Osteocyte (in vitro differentiated cells): ENCODE data around the gene SLC31A1. TPM values are rescaled to one million over a fixed set of nuclear protein-coding genes. Genes with fewer than 3 reads are reported as not detected.

Experiments
- DNase-seq: peaks from one replicate; pipeline ENCODE4 v3.0.0; 2021; ENCODE audit warnings: mixed read lengths; ENCODE audit not compliant: unreplicated experiment; ENCODE audit errors: extremely low spot score
- H3K27ac Mint-ChIP-seq: one replicate; pipeline ENCODE4 v1.8.0; 2021; ENCODE audit warnings: mild to moderate bottlenecking, mixed read lengths; ENCODE audit not compliant: unreplicated experiment
- H3K27me3 Mint-ChIP-seq: one replicate; pipeline ENCODE4 v1.8.0; 2021; ENCODE audit warnings: mixed read lengths; ENCODE audit not compliant: unreplicated experiment
- H3K36me3 Mint-ChIP-seq: one replicate; pipeline ENCODE4 v1.8.0; 2021; ENCODE audit warnings: mixed read lengths; ENCODE audit not compliant: unreplicated experiment
- H3K4me1 Mint-ChIP-seq: one replicate; pipeline ENCODE4 v1.8.0; 2021; ENCODE audit warnings: mixed read lengths; ENCODE audit not compliant: unreplicated experiment
- H3K4me3 Mint-ChIP-seq: one replicate; pipeline ENCODE4 v1.8.0; 2021; ENCODE audit warnings: mild to moderate bottlenecking, moderate library complexity, mixed read lengths; ENCODE audit not compliant: unreplicated experiment
- H3K9me3 Mint-ChIP-seq: one replicate; pipeline ENCODE4 v1.8.0; 2021; ENCODE audit warnings: mixed read lengths; ENCODE audit not compliant: unreplicated experiment
- total RNA-seq: library from RNA; stranded (reverse); gene quantifications from 2 replicates; pipeline ENCODE4 v1.2.1, GENCODE V29; 2021
- TF ChIP-seq, protein P1 (sequence below): fragments of 200-600 bp; sonication (generic); IDR thresholded peaks from 2 replicates; pipeline ENCODE4 v1.5.0; 2021; ENCODE audit warnings: antibody characterized with exemption, mild to moderate bottlenecking, moderate library complexity

The SLC31A1 gene
- total RNA-seq, 1 donor from 2014 or later = 22.4 TPM

DNA sequence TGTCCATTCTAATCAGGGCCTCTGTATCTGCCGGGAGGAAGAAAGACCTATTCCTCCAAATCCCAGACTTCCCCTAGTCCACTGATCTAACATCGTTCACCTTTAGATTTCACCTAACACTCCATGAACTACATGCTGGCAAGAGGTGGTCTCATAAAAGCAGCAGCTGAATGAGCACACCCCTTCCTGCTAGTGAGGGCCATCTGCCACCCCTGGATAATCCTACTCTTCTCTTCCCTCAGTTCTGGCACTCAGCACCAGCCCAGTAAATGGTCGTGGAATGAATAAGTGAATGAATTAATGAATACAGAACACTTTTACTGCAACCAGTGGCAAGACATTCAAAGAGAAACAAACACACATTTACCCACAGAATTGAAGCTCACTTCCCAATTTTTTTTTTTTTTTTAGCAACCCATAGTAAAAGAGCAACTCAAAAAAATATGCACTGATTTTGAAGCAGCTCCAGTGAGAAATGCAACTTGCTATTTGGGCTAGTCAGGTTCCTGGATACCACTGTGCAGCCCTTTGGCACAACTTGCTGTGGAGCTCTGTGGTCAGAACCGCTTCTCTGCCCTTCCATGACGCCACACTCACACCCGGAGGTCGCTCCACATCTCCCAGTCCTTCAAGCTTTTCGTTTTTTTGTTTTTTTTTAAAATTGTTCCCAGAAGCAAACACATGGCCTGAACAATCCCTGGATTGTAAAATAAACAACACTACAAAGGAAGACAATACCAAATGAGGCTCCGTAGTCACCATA, 75.6 kb downstream of the SLC31A1 start:
- H3K36me3 Mint-ChIP-seq = peaks cover 11% of the 10 kb centered on the region

DNA sequence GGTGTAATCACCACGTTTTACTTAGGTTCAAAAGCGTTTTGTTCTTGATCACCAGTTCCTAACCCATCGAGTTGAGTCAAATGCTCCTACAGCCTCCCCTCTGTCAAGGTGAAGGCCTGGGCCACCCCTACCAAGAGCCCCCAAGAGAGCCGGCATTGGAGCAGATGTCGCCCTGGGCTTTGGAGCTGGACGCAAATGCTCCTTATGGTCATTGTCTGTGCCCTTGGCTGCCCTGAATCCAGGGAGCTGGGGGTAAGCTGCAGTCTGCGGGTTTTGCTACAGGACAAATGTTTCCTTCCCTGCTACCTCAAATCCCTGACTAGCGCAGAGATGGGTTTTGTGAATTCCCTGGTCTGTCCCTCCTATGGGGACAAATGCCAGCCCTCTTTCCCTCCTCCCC, 77.0 kb downstream of the SLC31A1 start:
- Mint-ChIP-seq H3K4me1 (no peaks in the 10 kb centered on the region), H3K27ac (no peak overlapping the region), H3K27me3 (peaks cover 32% of the 10 kb centered on the region), H3K9me3 (no peaks in the 10 kb centered on the region), H3K4me3 (no peak overlapping the region), H3K36me3 (peaks cover 2% of the 10 kb centered on the region)
- TF ChIP-seq, protein P1, sequence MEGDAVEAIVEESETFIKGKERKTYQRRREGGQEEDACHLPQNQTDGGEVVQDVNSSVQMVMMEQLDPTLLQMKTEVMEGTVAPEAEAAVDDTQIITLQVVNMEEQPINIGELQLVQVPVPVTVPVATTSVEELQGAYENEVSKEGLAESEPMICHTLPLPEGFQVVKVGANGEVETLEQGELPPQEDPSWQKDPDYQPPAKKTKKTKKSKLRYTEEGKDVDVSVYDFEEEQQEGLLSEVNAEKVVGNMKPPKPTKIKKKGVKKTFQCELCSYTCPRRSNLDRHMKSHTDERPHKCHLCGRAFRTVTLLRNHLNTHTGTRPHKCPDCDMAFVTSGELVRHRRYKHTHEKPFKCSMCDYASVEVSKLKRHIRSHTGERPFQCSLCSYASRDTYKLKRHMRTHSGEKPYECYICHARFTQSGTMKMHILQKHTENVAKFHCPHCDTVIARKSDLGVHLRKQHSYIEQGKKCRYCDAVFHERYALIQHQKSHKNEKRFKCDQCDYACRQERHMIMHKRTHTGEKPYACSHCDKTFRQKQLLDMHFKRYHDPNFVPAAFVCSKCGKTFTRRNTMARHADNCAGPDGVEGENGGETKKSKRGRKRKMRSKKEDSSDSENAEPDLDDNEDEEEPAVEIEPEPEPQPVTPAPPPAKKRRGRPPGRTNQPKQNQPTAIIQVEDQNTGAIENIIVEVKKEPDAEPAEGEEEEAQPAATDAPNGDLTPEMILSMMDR = no peak
- DNase-seq = no peak

More for the DNA sequence above, 75.6 kb downstream of the SLC31A1 start:
- Mint-ChIP-seq H3K4me1 (no peaks in the 10 kb centered on the region), H3K9me3 (no peaks in the 10 kb centered on the region), H3K27me3 (peaks cover 21% of the 10 kb centered on the region), H3K4me3 (no peak overlapping the region), H3K27ac (no peak overlapping the region)
- DNase-seq = no peak
- TF ChIP-seq, protein P1 = no peak

DNA sequence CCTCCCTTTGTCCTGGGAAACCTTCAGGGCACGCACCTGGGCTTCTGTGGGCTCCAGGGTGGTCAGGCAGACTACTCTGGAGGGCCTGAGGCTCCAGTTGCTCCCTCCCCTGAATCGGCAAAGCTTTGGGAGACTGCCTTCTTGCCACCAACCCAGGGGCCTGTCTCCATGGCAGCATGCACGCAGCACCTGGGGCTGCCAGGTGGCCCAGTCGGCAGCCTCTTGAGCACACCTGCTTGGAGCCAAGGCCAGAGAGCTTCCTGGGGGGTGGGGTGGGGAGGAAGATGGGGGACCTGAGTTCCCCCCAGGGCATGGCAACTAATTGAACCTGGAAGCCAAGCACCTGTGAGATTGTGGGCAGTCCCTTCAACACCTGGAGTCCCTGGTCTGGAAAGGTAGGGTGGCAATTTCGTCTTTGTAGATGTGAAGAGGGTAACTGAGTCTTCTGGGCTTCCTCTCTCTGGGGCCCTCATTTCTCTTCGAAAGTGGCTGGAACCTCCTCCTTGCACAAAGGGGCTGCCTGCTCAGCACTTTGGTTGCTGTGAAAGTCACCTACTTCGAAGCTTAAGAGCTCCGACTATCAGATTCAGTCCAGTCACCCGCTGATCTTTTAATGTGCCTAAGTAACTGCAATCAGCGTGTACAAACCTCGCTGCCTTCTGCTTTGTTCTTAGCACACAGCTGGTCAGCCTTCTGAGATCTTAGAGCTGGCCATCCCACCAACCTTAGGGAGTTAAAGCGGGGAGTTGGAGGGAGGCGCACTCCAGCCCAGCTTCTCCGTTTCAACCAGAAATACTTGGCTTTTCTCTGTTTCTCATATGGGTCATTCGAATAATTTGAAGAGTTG, 77.8 kb downstream of the SLC31A1 start:
- TF ChIP-seq, protein P1 = no peak
- Mint-ChIP-seq H3K4me1 (no peaks in the 10 kb centered on the region), H3K27ac (no peak overlapping the region), H3K4me3 (no peak overlapping the region), H3K9me3 (no peaks in the 10 kb centered on the region), H3K27me3 (peaks cover 33% of the 10 kb centered on the region), H3K36me3 (no peaks in the 10 kb centered on the region)
- no peak for DNase-seq

DNA sequence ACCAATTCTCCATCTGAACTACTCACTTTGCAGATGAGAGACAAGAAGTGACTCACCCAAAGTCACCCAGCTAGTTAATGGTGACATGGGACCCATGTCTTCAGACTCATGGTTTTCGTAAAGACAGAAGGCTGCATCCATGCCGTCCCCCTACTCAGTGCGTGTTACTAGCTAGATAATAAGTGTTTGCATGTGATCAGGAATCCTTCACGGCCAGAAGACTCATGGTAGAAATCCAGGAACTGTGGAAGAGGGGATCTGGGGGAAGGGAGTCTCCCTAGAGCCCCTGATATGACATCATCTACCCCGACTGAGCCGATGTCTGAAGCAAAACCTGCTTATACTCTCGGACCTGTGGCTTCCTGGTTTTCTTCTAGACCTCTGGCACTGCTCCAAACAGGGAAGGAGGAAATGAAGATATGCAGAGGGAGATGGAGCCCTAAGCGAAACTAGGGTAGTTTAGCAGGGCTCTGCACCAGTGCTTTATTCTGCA, 78.5 kb downstream of the SLC31A1 start:
- H3K27ac Mint-ChIP-seq = no peak overlapping the region
- no peaks in the 10 kb centered on the region for H3K36me3 Mint-ChIP-seq
- H3K4me1 Mint-ChIP-seq = no peaks in the 10 kb centered on the region
- peaks cover 36% of the 10 kb centered on the region for H3K27me3 Mint-ChIP-seq
- TF ChIP-seq, protein P1 = no peak
- no peak overlapping the region for H3K4me3 Mint-ChIP-seq
- DNase-seq = no peak
- H3K9me3 Mint-ChIP-seq = no peaks in the 10 kb centered on the region

DNA sequence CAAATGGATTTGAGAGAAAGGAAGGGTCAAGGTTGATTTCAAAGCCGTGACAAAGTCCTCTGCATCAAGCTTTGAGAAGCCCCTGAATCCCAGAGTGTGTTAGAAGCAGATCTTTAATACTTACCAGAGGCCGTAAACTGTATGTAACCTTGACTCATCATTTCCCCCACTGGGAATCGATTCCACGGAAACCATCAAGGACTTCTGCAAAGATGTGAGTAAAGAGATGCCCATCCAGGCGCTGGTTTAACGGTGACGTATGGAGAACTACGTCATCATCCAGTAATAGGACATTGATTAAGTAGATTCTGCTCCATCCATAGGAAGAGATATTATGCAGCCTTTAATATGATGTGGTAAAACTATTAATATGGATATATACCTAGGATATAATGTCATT, 80.2 kb downstream of the SLC31A1 start:
- Mint-ChIP-seq H3K27me3 (peaks cover 38% of the 10 kb centered on the region), H3K4me3 (no peak overlapping the region), H3K36me3 (no peaks in the 10 kb centered on the region), H3K27ac (no peak overlapping the region), H3K4me1 (no peaks in the 10 kb centered on the region), H3K9me3 (no peaks in the 10 kb centered on the region)
- TF ChIP-seq, protein P1 = no peak
- no peak for DNase-seq
